Superior temporal gyrus (tissue), 1 donor: ENCODE measurements around the gene CCDC51.
"Not testable (repeated sequence)": the region's sequence is repeated elsewhere in the genome, so short reads cannot be mapped to it uniquely, and the experiment has no call there.

ENCODE experiments used
- DNase-seq: peaks from one replicate; pipeline ENCODE4 v3.0.0-alpha.2; 2016; ENCODE audit errors: extremely low spot score

The CCDC51 gene

DNA sequence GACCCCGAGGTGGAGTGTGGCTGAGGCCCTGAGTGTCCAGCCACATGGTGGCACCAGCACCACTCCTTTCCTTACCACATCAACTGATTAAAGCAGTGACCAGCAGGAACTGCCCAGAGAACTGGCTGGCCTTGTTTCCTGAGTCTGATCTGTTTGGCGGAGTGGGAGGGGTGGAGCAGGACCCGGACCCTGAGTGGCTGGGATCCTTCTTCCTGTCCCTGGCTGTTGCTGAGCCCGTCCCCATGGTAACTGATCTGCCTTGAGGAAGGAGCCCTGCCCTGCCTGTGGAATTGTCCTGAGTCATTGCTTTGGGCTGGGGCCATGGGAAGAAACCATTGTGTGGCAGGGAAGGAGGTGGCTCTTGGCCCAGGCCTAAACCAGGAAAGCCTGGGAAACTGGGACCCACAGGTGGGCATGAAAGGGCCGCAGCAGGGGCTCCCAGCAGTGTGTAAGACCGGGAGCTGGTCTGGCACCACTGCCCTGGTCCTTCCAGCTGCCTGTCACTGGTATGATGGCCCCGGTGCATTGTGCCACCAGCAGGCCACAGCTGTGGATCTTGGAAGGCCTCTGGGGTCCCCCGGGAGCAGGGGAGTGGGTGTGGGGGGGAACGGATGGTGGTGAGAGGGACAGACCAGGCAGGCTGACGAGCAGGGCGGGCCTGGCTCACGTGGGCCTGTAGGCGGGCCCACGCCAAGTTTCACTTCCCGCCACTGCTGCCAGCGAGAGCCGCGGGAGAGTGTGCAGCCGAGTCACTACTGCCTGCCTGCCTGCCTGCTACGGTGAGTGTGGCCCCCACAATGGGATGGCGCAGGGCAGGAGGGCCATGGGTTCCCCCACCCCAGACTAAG, 25.8 kb upstream of the CCDC51 start:
- peak; percentile 97 for DNase-seq

DNA sequence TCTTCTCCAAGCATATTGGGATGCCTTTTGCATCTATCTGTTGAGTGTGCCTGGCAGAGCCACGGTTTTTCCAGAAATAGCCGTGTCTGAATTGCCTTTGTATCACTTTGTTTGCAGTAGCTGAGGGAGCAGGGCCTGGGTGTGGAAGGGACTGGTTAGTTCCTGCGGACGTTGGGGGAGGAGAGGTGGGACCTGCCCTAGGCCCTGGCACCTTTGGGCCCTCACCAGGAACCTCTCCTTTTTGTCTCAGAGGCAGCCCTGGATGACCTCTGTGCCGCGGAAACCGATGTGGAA, 25.3 kb upstream of the CCDC51 start:
- DNase-seq = no peak

- DNase-seq = no peak
These were observed 24.8 kb upstream of the CCDC51 start for GRCh38 chr3:48464713-48465221.

DNA sequence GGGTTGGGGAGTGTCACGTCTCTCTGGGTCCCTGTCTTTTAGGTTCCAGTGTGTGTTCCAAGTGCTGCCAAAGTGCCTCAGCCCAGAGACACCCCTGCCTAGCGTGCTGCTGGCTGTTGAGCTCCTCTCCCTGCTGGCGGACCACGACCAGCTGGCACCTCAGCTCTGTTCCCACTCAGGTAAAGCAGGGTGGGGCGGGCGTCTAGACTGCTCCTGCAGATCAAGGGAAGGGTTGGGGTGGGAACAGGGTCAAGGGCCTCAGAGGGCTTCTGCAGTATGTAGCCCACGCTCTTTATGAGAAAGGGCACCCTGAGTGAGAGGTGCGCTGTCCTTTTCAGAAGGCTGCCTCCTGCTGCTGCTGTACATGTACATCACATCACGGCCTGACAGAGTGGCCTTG, 23.8 kb upstream of the CCDC51 start:
- no peak for DNase-seq

DNA sequence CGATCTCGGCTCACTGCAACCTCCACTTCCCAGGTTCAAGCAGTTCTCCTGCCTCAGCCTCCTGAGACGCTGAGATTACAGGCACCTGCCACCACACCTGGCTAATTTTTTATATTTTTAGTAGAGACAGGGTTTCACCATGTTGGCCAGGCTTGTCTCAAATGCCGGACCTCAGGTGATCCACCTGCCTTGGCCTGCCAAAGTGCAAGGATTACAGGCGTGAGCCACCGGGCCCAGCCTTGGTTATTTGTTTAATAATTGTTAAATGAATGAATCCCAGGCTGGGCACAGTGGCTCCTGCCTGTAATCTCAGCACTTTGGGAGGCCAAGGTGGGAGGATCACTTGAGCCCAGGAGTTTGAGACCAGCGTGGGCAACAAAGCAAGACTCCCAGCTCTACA, 21.8 kb upstream of the CCDC51 start:
- not testable (repeated sequence) for DNase-seq

GRCh38 chr3:48460517-48460902, 20.6 kb upstream of the CCDC51 start:
- no peak for DNase-seq

GRCh38 chr3:48459773-48460516, 20.0 kb upstream of the CCDC51 start:
- no peak for DNase-seq

GRCh38 chr3:48459331-48459730, 19.4 kb upstream of the CCDC51 start:
- no peak for DNase-seq

DNA sequence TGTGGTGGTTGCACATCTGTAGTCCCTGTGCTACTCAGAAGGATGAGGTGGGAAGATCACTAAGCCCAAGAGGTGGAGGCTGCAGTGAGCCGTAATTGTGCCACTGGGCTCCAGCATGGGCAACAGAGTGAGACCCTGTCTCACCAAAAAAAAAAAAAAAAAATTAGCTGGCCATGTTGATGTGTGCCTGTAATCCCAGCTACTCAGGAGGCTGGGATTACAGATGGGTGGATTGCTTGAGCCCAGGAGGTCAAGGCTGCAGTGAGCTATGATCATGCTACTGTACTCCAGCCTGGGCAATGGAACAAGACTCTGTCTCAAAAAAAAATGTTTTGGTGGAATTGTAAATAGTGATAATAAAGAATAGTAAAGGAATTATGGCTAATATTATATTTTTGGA, 16.5 kb upstream of the CCDC51 start:
- no peak for DNase-seq

GRCh38 chr3:48451270-48451669, 11.4 kb upstream of the CCDC51 start:
- DNase-seq = no peak

DNA sequence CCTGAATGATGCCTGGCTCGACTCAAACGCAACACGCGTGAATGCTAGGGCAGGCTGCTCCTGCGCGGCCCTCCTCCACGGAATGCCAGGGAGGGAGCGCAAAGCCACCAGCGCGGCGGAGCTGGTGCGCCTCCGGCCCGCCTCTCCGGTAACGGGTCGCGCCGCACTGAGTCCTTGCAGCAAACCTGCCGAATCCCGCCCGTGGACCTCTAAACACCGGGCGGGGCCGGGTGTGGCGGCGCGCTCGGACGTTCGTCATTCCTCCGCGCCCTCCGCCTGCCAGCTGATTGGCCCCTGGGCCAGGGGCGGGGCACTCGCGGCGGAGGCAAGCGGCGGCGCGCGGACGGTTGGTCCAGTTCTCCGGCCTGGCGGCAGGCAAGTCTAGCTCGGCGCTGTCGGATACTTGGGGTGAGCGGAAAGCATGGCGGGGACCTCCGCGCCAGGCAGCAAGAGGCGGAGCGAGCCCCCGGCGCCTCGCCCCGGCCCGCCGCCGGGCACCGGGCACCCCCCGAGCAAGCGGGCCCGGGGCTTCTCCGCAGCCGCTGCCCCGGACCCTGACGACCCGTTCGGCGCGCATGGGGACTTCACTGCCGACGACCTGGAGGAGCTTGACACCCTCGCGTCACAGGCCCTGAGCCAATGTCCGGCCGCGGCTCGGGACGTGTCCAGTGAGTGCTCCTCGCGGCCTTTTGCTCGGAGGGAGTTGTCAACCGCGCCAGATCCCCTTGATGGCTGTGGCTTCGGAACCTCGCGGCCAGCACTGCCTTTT, 6.7 kb upstream of the CCDC51 start, which contains the start of gene ATRIP:
Gene ATRIP, plus strand, starts transcription at position 313 of the 769 bp plus-strand sequence. Its CDS starts 109 bp downstream, at position 422.
- peak; percentile 88 for DNase-seq

DNA sequence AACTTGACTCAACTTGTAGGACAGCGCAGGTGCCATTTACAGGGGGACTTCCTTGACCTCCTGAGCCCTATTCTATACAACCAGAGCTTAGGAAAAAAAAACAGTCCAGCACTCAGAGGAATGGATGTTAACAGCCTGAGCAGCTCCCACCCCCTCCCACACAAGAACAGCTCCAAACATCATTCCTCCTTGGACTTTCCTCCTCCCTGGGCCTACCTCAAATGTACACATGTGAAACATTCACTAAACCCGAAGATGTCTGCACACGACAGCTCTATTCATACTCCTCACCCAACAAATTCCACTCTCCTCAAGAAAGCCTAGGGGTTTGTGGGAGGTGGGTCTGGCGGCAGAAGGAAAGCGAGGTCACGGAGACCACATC, 6.1 kb upstream of the CCDC51 start:
- no peak for DNase-seq

- no peak for DNase-seq
These were observed 5.5 kb upstream of the CCDC51 start for GRCh38 chr3:48445277-48445882.

GRCh38 chr3:48441940-48442339, 2.0 kb upstream of the CCDC51 start:
- no peak for DNase-seq

- DNase-seq = no peak
These were observed 655 bp upstream of the CCDC51 start for GRCh38 chr3:48440590-48440958.

DNA sequence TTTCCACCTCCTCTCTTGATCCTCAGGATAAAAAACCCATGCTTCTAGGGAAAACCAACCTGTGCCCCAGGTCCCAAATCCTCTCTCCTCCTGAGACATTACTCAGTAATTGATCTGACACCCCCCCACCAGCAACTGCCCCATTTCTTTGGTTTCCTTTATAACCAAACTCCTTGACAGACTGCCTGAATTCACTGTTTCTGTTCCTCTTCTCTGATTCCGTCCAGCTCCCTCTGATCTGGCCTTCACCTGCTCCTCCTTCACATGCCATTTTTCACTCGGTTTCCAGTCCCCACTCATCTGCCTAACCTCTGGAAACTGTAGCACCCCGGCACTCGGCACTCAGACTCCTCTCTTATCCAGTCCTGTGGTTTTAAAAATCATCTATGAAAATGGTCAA, 2.1 kb downstream of the CCDC51 start:
- no peak for DNase-seq

- DNase-seq = no peak
These were observed 3.1 kb downstream of the CCDC51 start for GRCh38 chr3:48436855-48437254.

DNA sequence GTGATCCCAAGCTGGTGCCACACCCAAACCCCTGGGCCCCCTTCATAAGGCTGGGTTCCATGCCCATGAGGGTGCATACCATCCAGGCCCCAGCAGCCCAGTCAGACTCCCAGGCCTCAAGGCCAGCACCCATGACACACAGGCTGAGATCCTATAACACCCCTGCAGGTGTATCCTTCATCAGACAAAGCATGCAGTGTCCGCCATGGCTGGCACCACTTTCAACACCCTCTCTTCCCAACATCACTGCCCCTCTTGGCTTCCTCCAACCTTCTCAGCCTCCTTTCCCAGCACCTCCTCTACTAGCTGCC, 3.5 kb downstream of the CCDC51 start:
- no peak for DNase-seq

- peak; percentile 95 for DNase-seq
These were observed 4.0 kb downstream of the CCDC51 start for GRCh38 chr3:48435774-48436476.

GRCh38 chr3:48435223-48435595, 4.7 kb downstream of the CCDC51 start:
- DNase-seq = no peak

DNA sequence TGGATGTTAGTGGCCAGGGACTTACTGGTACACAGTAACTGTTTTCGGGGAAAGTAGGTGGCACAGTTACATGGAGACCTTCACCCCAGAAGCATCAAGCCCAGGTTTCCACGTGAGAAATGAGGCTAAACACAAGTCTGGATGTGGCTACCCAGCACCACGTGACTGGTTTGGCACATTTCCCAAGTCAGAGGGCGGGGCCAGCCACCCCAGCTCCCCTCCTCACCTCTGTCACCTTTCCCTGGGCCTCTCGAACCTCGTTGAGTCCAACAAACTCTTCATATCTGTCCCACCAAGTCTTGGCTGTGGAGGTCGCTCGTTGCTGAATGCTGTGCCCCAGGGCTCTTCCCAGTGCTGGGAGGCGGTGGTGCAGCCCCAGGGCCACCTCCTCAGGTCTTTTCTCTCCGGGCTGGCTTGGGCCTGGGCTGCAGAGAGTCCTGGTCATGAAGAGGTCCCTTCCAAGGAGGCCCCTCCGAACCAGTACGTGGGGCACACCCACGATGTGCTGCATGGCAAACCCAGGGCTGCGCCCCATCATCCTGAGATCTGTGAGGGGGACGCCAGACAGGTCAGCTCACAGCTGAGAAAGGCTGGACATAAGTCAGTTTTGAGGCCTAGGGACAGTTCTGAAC, 5.2 kb downstream of the CCDC51 start:
- no peak for DNase-seq
